Esophagus muscularis mucosa (tissue), 4 donors: Measurements from ENCODE around the gene CLUH. TPM values are rescaled to one million over a fixed set of nuclear protein-coding genes. Genes with fewer than 3 reads are reported as not detected.
"Not testable (repeated sequence)": the region's sequence is repeated elsewhere in the genome, so short reads cannot be mapped to it uniquely, and the experiment has no call there.

ENCODE experiments used
- DNase-seq: peaks from one replicate; pipeline ENCODE4 v3.0.0-alpha.2; 2017; ENCODE audit errors: extremely low spot score
- H3K27ac ChIP-seq, 4 donors: fragments of 200-600 bp; sonication (generic); replicated peaks in 1 of 4; 1 replicate in 3 of 4; 2 replicates in 1 of 4; pipeline ENCODE4 v1.5.1; 2016 to 2019; ENCODE audit warnings: mild to moderate bottlenecking in 1 of 4
- H3K27me3 ChIP-seq, 4 donors: fragments of 200-600 bp; sonication (generic); one replicate each; pipeline versions ENCODE4 v1.5.1 to v1.6.0; 2016 to 2019
- H3K36me3 ChIP-seq, 4 donors: fragments of 200-600 bp; sonication (generic); one replicate each; pipeline ENCODE4 v1.5.1; 2016 to 2019
- H3K4me1 ChIP-seq, 4 donors: fragments of 200-600 bp; sonication (generic); one replicate each; pipeline ENCODE4 v1.5.1; 2016 to 2019
- H3K4me3 ChIP-seq, 4 donors: fragments of 200-600 bp; sonication (generic); 1 replicate in 2 of 4; 2 replicates in 2 of 4; pipeline ENCODE4 v1.5.1; 2016 to 2019; ENCODE audit warnings: mild to moderate bottlenecking in 4 of 4, moderate library complexity in 1 of 4
- H3K9me3 ChIP-seq, 4 donors: fragments of 200-600 bp; sonication (generic); 1 replicate in 3 of 4; 2 replicates in 1 of 4; pipeline ENCODE4 v1.5.1; 2016 to 2019
- EP300 ChIP-seq: sonication (generic); formaldehyde crosslinking; IDR thresholded peaks from one replicate; pipeline ENCODE4 v1.6.1; 2017; ENCODE audit warnings: antibody characterized with exemption
- POLR2A ChIP-seq: fragments of 450-650 bp; IDR thresholded peaks from one replicate; pipeline ENCODE4 v1.6.1; 2017; ENCODE audit warnings: antibody characterized with exemption, moderate library complexity, mild to moderate bottlenecking, low read depth
- POLR2AphosphoS5 ChIP-seq, 2 donors: sonication (generic); formaldehyde crosslinking; IDR thresholded peaks; one replicate each; pipeline ENCODE4 v1.6.1; 2017; ENCODE audit warnings: antibody characterized with exemption in 2 of 2
- WGBS: methylation state at CpG from one replicate; pipeline ENCODE4 v1.1.5; 2018; 5-methylcytosine and 5-hydroxymethylcytosine counted together
- intact Hi-C: fragments of 100-400 bp; cut with DNase I; formaldehyde crosslinking; loops from one replicate; pipeline ENCODE4 v1.15.1; 2023
- total RNA-seq, 4 donors: library from RNA; depleted of rRNA; stranded (reverse); fragments of >200 nt; gene quantifications; one replicate each; pipeline versions ENCODE4 v1.1.0 to v1.2.1, GENCODE V29; 2016
- TF ChIP-seq, protein P1 (sequence below), 3 experiments: fragments of 200-600 bp in 2 of 3; fragments of 450-650 bp in 1 of 3; sonication (generic) in 2 of 3; IDR thresholded peaks; one replicate each; pipeline ENCODE4 v1.5.1; 2017 to 2019; ENCODE audit warnings: antibody characterized with exemption in 3 of 3, mild to moderate bottlenecking in 2 of 3, moderate library complexity in 1 of 3

Gene CLUH
- total RNA-seq, 4 donors from 2014 or later = 42.8 to 92.9 (median 62.9) TPM

GRCh38 chr17:2700030-2700490 is 11.5 kb downstream of the CLUH start:
- no peak overlapping the region for H3K27ac ChIP-seq
- intact Hi-C loops = no loop called here
- no peak for DNase-seq
- peaks cover 76 to 98% (median 93%) of the 10 kb centered on the region in 4 donors for H3K36me3 ChIP-seq
- no peaks in the 10 kb centered on the region for H3K9me3 ChIP-seq
- H3K4me1 ChIP-seq = peaks cover under 1 to 11% (median 6%) of the 10 kb centered on the region in 4 donors
- H3K27me3 ChIP-seq = no peaks in the 10 kb centered on the region
- no peak overlapping the region for H3K4me3 ChIP-seq
- 87% methylated on average over 15 of the region's 20 CpGs for WGBS
- TF ChIP-seq POLR2AphosphoS5 (IDR thresholded peaks at IDR 0.05) (no peak), POLR2A (no peak)
- TF ChIP-seq, protein P1, sequence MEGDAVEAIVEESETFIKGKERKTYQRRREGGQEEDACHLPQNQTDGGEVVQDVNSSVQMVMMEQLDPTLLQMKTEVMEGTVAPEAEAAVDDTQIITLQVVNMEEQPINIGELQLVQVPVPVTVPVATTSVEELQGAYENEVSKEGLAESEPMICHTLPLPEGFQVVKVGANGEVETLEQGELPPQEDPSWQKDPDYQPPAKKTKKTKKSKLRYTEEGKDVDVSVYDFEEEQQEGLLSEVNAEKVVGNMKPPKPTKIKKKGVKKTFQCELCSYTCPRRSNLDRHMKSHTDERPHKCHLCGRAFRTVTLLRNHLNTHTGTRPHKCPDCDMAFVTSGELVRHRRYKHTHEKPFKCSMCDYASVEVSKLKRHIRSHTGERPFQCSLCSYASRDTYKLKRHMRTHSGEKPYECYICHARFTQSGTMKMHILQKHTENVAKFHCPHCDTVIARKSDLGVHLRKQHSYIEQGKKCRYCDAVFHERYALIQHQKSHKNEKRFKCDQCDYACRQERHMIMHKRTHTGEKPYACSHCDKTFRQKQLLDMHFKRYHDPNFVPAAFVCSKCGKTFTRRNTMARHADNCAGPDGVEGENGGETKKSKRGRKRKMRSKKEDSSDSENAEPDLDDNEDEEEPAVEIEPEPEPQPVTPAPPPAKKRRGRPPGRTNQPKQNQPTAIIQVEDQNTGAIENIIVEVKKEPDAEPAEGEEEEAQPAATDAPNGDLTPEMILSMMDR (IDR thresholded peaks at IDR 0.05) = no peak

DNA sequence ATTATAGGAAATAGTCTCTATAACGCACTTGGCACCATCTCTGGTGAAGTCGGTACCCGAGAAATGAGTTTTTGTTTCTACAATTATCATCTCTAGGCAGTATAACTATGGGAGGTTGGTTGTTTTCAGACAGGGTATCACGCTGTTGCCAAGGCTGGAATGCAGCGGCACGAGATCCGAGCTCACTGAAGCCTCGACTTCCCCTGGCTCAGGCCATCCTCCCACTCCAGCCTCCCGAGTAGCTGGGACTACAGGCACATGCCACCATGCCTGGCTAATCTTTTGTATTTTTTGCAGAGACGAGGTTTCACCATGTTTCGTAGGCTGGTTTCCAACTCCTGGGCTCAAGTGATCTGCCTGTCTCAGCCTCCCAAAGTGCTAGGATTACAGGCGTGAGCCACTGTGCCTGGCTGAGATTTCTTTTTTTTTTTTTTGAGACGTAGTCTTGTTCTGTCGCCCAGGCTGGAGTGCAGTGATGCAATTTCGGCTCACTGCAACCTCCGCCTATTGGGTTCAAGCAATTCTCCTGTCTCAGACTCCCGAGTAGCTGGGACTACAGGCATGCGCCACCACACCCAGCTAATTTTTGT is 12.3 kb downstream of the CLUH start:
- WGBS = 87% methylated on average over 17 of the region's 18 CpGs

DNA sequence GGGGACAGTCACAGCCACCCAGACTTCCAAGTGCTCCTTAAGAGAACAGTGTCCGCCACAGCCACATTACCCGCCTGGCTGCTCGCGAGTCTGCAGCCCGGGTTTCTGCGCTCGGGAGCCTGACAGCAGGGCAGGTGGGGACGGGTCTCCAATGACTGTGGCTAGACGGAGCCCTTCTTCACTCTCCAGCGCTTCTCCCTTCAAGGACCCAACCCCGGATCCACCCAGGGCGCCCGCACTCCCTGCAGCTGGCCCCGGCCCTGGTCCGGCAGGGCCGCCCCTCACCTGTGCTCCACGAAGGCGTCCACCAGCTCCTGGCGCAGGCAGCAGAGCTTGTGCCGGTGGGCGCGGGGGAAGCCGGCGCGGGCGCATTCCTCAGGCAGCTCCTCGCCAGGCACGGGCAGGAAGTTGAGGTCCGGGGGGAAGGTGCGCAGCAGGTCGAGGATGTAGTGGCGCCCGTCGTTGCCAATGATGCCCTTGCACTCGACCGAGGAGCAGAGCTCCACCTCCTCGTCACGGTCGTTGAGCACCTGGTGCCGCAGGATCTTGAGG is 13.9 kb downstream of the CLUH start:
- WGBS = 100% methylated on average over 6 of the region's 40 CpGs
- intact Hi-C loops = no loop called here
- no peaks in the 10 kb centered on the region for H3K9me3 ChIP-seq
- H3K36me3 ChIP-seq = peaks cover 85 to 100% (median 100%) of the 10 kb centered on the region in 4 donors
- DNase-seq = no peak
- H3K27me3 ChIP-seq = no peaks in the 10 kb centered on the region
- TF ChIP-seq POLR2AphosphoS5 (IDR thresholded peaks at IDR 0.05) = no peak
- no peak for TF ChIP-seq POLR2A
- TF ChIP-seq, protein P1 (IDR thresholded peaks at IDR 0.05) = no peak
- TF ChIP-seq EP300 = no peak
- no peaks in the 10 kb centered on the region for H3K4me1 ChIP-seq
- no peak overlapping the region for H3K27ac ChIP-seq
- H3K4me3 ChIP-seq = no peak overlapping the region

More for the DNA sequence above, 12.3 kb downstream of the CLUH start:
- H3K27me3 ChIP-seq, H3K4me1 ChIP-seq, H3K9me3 ChIP-seq, intact Hi-C loops, H3K4me3 ChIP-seq, H3K27ac ChIP-seq, DNase-seq: not testable (repeated sequence)
- peaks cover 84 to 100% (median 100%) of the 10 kb centered on the region in 4 donors for H3K36me3 ChIP-seq

GRCh38 chr17:2695961-2696760 is 15.4 kb downstream of the CLUH start:
- intact Hi-C loops = no loop called here
- H3K36me3 ChIP-seq = peaks cover 85 to 100% (median 99%) of the 10 kb centered on the region in 4 donors

More at GRCh38 chr17:2695961-2696760, 15.4 kb downstream of the CLUH start:
- Histone ChIP-seq H3K4me1 (no peaks in the 10 kb centered on the region), H3K27ac (no peak overlapping the region), H3K27me3 (no peaks in the 10 kb centered on the region), H3K9me3 (no peaks in the 10 kb centered on the region), H3K4me3 (no peak overlapping the region)
- no peak for DNase-seq
- TF ChIP-seq POLR2A = no peak
- no peak for TF ChIP-seq EP300
- TF ChIP-seq, protein P1 (IDR thresholded peaks at IDR 0.05) = no peak
- TF ChIP-seq POLR2AphosphoS5 (IDR thresholded peaks at IDR 0.05) = no peak
- WGBS = 71% methylated on average over 6 of the region's 36 CpGs
